Neural progenitor cell (in vitro differentiated cells): ENCODE data around the gene CNTNAP2. TPM values are rescaled to one million over a fixed set of nuclear protein-coding genes. Genes with fewer than 3 reads are reported as not detected.

Source experiments
- DNase-seq: peaks from one replicate; pipeline ENCODE4 v3.0.0-alpha.2; 2016; ENCODE audit warnings: low spot score
- H2AFZ ChIP-seq: fragments of 200-600 bp; sonication (generic); replicated peaks from 2 replicates; pipeline ENCODE4 v1.6.1; 2016; ENCODE audit warnings: antibody characterized with exemption
- H3F3A ChIP-seq: fragments of 200-600 bp; sonication (generic); 2 replicates; pipeline ENCODE4 v1.6.1; 2016; ENCODE audit warnings: antibody characterized with exemption, low read depth
- H3K27ac ChIP-seq: fragments of 200-600 bp; sonication (generic); 2 replicates; pipeline ENCODE4 v1.5.1; 2016; ENCODE audit warnings: mild to moderate bottlenecking
- H3K27me3 ChIP-seq: fragments of 200-600 bp; sonication (generic); 2 replicates; pipeline ENCODE4 v1.6.1; 2016; ENCODE audit warnings: mild to moderate bottlenecking, moderate library complexity
- H3K36me3 ChIP-seq: fragments of 200-600 bp; sonication (generic); 2 replicates; pipeline ENCODE4 v1.5.1; 2016
- H3K4me1 ChIP-seq: fragments of 200-600 bp; sonication (generic); 2 replicates; pipeline ENCODE4 v1.6.1; 2016; ENCODE audit warnings: mixed run types
- H3K4me2 ChIP-seq: fragments of 200-600 bp; sonication (generic); 2 replicates; pipeline ENCODE4 v1.6.1; 2016
- H3K4me3 ChIP-seq: fragments of 200-600 bp; sonication (generic); 2 replicates; pipeline ENCODE4 v1.5.1; 2016
- H3K79me2 ChIP-seq: fragments of 200-600 bp; sonication (generic); 2 replicates; pipeline ENCODE4 v1.6.1; 2016; ENCODE audit warnings: low read depth
- H3K9ac ChIP-seq: fragments of 200-600 bp; sonication (generic); 2 replicates; pipeline ENCODE4 v1.6.1; 2016
- H3K9me3 ChIP-seq: fragments of 200-600 bp; sonication (generic); 2 replicates; pipeline ENCODE4 v1.5.1; 2016; ENCODE audit warnings: low read depth
- H4K20me1 ChIP-seq: fragments of 200-600 bp; sonication (generic); 2 replicates; pipeline ENCODE4 v1.6.1; 2016; ENCODE audit warnings: low read depth
- H3K27ac Mint-ChIP-seq: 3 replicates; pipeline ENCODE4 v1.8.0; 2021; ENCODE audit warnings: mixed read lengths
- H3K27me3 Mint-ChIP-seq: 2 replicates; pipeline ENCODE4 v1.8.0; 2022; ENCODE audit warnings: low read depth, mild to moderate bottlenecking, inconsistent platforms, moderate library complexity, mixed read lengths; ENCODE audit not compliant: insufficient read depth
- H3K36me3 Mint-ChIP-seq: 3 replicates; pipeline ENCODE4 v1.8.0; 2021; ENCODE audit warnings: mixed read lengths
- H3K4me1 Mint-ChIP-seq: 3 replicates; pipeline ENCODE4 v1.8.0; 2021; ENCODE audit warnings: mixed read lengths
- H3K4me3 Mint-ChIP-seq: 3 replicates; pipeline ENCODE4 v1.8.0; 2021; ENCODE audit warnings: mild to moderate bottlenecking, moderate library complexity, mixed read lengths
- H3K9me3 Mint-ChIP-seq: 3 replicates; pipeline ENCODE4 v1.8.0; 2020; ENCODE audit warnings: mixed read lengths
- EZH2 ChIP-seq: fragments of 200-600 bp; sonication (generic); IDR thresholded peaks from 2 replicates; pipeline ENCODE4 v1.6.1; 2017; ENCODE audit warnings: antibody characterized with exemption, mild to moderate bottlenecking, moderate library complexity
- EZH2phosphoT487 ChIP-seq: fragments of 200-600 bp; sonication (generic); IDR thresholded peaks from 2 replicates; pipeline ENCODE4 v1.6.1; 2017; ENCODE audit warnings: antibody characterized with exemption
- total RNA-seq: library from RNA; depleted of rRNA; stranded (reverse); fragments of >200 nt; gene quantifications from 2 replicates; pipeline ENCODE4 v1.2.3, GENCODE V29; 2015; ENCODE audit warnings: low replicate concordance
- TF ChIP-seq, protein P1 (sequence below): fragments of 200-600 bp; sonication (generic); IDR thresholded peaks from 2 replicates; pipeline ENCODE4 v1.5.1; 2017; ENCODE audit warnings: antibody characterized with exemption, mild to moderate bottlenecking

Gene CNTNAP2
- total RNA-seq, 1 donor from 2014 or later = 126 TPM

DNA sequence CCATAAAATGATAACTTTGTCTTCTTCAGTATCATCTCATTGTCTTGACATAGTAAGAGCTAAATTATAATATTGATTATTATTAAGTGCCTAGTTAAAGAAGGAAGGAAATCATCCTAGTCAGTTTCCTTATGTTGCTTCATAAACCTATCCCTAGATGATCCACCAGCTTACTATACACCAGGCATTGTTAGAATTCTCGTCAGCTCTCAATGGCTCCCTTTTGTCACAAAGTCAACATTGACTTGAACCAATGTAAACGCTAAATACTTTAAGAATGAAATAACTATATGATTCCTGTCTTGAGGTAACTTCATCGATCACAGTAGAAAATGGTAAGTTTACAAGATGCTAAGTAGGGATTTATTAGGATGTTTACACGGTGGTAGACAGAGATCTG lies 1162.9 kb downstream of the CNTNAP2 start:
- Mint-ChIP-seq H3K4me1 (peaks cover 10% of the 10 kb centered on the region), H3K4me3 (no peak overlapping the region), H3K27ac (peak overlapping the region; percentile 88), H3K27me3 (no peaks in the 10 kb centered on the region), H3K36me3 (no peaks in the 10 kb centered on the region), H3K9me3 (no peaks in the 10 kb centered on the region)
- H3K9me3 ChIP-seq = no peaks in the 10 kb centered on the region
- DNase-seq = peak; percentile 12
- H3K9ac ChIP-seq = no peak overlapping the region
- H3K27ac ChIP-seq = no peak overlapping the region
- H3K79me2 ChIP-seq = no peaks in the 10 kb centered on the region
- peaks cover 6% of the 10 kb centered on the region for H3K27me3 ChIP-seq
- H3K4me3 ChIP-seq = no peak overlapping the region
- H3K4me1 ChIP-seq = peaks cover 15% of the 10 kb centered on the region
- no peaks in the 10 kb centered on the region for H4K20me1 ChIP-seq
- H3K4me2 ChIP-seq = peak overlapping the region; percentile 58
- no peaks in the 10 kb centered on the region for H3K36me3 ChIP-seq
- H2AFZ ChIP-seq = no peak overlapping the region
- TF ChIP-seq, protein P1, sequence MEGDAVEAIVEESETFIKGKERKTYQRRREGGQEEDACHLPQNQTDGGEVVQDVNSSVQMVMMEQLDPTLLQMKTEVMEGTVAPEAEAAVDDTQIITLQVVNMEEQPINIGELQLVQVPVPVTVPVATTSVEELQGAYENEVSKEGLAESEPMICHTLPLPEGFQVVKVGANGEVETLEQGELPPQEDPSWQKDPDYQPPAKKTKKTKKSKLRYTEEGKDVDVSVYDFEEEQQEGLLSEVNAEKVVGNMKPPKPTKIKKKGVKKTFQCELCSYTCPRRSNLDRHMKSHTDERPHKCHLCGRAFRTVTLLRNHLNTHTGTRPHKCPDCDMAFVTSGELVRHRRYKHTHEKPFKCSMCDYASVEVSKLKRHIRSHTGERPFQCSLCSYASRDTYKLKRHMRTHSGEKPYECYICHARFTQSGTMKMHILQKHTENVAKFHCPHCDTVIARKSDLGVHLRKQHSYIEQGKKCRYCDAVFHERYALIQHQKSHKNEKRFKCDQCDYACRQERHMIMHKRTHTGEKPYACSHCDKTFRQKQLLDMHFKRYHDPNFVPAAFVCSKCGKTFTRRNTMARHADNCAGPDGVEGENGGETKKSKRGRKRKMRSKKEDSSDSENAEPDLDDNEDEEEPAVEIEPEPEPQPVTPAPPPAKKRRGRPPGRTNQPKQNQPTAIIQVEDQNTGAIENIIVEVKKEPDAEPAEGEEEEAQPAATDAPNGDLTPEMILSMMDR = no peak
- TF ChIP-seq EZH2phosphoT487 (no peak), EZH2 (no peak)
- peaks cover 3% of the 10 kb centered on the region for H3F3A ChIP-seq

DNA sequence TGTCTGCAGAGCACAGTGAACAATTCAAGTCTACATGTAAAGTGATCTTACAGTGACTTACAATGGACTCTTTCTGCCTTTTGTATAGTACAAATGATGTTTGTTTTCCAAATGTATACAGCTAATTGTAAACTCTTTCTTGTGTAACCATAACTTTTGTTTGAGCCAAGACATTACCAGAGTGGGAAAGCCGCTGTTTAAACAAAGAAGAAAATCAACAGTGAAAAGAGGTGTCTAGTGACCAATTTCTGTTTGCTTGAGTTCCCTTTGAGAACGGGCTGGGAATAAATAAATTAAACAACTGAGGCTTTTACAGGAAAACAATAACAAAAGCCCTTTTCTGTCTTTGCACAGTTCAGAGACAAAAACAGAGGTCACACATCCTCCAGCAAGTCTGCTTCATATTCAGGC lies 1163.4 kb downstream of the CNTNAP2 start:
- Histone ChIP-seq H3K9ac (no peak overlapping the region), H3K4me3 (no peak overlapping the region), H3K36me3 (no peaks in the 10 kb centered on the region), H3K4me2 (peak overlapping the region; percentile 58), H3K27me3 (peaks cover 6% of the 10 kb centered on the region), H3K9me3 (no peaks in the 10 kb centered on the region), H3K79me2 (no peaks in the 10 kb centered on the region), H3K27ac (peak overlapping the region; percentile 11), H2AFZ (no peak overlapping the region), H3F3A (peaks cover 3% of the 10 kb centered on the region), H3K4me1 (peaks cover 15% of the 10 kb centered on the region), H4K20me1 (no peaks in the 10 kb centered on the region)
- TF ChIP-seq, protein P1 = no peak
- TF ChIP-seq EZH2 (no peak), EZH2phosphoT487 (peak; percentile 77)
- no peaks in the 10 kb centered on the region for H3K9me3 Mint-ChIP-seq
- H3K36me3 Mint-ChIP-seq = no peaks in the 10 kb centered on the region
- peak; percentile 43 for DNase-seq
- H3K27ac Mint-ChIP-seq = peak overlapping the region; percentile 88
- peaks cover 10% of the 10 kb centered on the region for H3K4me1 Mint-ChIP-seq
- no peaks in the 10 kb centered on the region for H3K27me3 Mint-ChIP-seq
- no peak overlapping the region for H3K4me3 Mint-ChIP-seq

DNA sequence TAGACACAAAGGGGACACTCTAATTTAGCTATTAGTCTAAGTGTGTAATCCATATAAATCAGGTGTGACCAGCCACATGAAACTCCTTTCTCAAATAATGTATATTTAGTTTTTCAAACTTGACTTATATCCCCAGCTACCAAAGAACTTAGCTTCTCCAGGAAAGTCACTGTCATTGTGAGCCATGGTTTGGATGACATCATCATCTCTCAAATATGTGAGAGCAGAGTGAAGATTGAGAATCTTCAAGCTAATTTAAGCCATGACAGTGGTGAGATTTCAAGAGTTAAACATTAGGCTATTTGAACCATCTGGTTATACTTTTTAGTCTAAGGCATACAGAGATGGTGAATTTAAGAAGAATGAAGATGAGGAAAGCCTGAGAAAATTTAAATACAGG lies 1165.6 kb downstream of the CNTNAP2 start:
- no peak overlapping the region for H3K4me3 ChIP-seq
- H3K27me3 Mint-ChIP-seq = no peaks in the 10 kb centered on the region
- H3K9me3 Mint-ChIP-seq = no peaks in the 10 kb centered on the region
- TF ChIP-seq EZH2 (no peak), EZH2phosphoT487 (no peak)
- TF ChIP-seq, protein P1 = no peak
- H3K4me3 Mint-ChIP-seq = no peak overlapping the region
- no peaks in the 10 kb centered on the region for H4K20me1 ChIP-seq
- no peaks in the 10 kb centered on the region for H3K9me3 ChIP-seq
- H3K27me3 ChIP-seq = peaks cover 6% of the 10 kb centered on the region
- H3K4me2 ChIP-seq = no peak overlapping the region
- peaks cover 3% of the 10 kb centered on the region for H3F3A ChIP-seq
- no peaks in the 10 kb centered on the region for H3K79me2 ChIP-seq
- no peak overlapping the region for H3K27ac Mint-ChIP-seq
- H3K36me3 ChIP-seq = no peaks in the 10 kb centered on the region
- H3K4me1 ChIP-seq = peaks cover 15% of the 10 kb centered on the region
- H3K9ac ChIP-seq = no peak overlapping the region
- DNase-seq = no peak
- peaks cover 10% of the 10 kb centered on the region for H3K4me1 Mint-ChIP-seq
- no peak overlapping the region for H2AFZ ChIP-seq
- no peak overlapping the region for H3K27ac ChIP-seq
- no peaks in the 10 kb centered on the region for H3K36me3 Mint-ChIP-seq
